ENCODE data around the gene DERA.
A peak's percentile ranks its signal among the peaks of the same experiment; 100 is the strongest.
"Not testable (repeated sequence)": the region's sequence is repeated elsewhere in the genome, so short reads cannot be mapped to it uniquely, and the experiment has no call there.

DERA gene

DNA sequence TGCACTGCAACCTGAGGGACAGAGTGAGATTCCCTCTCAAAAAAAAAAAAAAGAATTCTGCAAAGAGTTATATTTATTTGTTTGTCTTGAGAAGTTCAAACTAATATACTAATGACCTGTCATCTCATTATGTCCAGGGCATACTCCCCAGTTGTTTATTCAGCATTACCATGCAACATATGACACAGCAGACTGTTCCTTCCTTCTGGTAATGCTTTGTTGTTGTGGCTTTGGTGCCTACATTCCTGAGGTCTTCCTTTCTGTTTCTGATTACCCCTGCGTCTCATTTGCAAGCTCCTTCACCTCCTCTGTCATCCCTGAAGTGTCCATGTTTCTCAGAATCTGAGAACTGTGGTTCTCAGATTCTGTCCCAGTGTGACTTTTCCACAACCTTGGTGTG, 55.3 kb downstream of the DERA start:
- TF ChIP-seq, protein P1, sequence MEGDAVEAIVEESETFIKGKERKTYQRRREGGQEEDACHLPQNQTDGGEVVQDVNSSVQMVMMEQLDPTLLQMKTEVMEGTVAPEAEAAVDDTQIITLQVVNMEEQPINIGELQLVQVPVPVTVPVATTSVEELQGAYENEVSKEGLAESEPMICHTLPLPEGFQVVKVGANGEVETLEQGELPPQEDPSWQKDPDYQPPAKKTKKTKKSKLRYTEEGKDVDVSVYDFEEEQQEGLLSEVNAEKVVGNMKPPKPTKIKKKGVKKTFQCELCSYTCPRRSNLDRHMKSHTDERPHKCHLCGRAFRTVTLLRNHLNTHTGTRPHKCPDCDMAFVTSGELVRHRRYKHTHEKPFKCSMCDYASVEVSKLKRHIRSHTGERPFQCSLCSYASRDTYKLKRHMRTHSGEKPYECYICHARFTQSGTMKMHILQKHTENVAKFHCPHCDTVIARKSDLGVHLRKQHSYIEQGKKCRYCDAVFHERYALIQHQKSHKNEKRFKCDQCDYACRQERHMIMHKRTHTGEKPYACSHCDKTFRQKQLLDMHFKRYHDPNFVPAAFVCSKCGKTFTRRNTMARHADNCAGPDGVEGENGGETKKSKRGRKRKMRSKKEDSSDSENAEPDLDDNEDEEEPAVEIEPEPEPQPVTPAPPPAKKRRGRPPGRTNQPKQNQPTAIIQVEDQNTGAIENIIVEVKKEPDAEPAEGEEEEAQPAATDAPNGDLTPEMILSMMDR (IDR thresholded peaks at IDR 0.05; ENCODE audit: extremely low read depth, missing control alignments) = no peak
- no peak for DNase-seq (ENCODE audit: low spot score)

DNA sequence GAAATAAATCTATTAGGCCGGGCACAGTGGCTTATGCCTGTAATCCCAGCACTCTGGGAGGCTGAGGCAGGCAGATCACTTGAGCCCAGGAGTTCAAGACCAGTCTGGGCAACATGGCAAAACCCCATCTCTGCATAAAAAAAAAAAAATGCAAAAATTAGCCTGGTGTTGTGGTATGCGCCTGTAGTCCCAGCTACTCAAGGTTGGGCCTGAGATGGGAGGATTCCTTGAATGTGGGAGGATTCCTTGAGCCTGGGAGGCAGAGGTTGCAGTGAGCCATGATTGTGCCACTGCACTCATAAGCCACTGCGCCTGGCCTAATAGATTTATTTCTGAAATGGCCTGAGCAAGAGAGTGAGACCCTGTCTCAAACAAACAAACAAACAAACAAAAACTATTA, 55.9 kb downstream of the DERA start:
- DNase-seq (ENCODE audit: low spot score) = not testable (repeated sequence)

DNA sequence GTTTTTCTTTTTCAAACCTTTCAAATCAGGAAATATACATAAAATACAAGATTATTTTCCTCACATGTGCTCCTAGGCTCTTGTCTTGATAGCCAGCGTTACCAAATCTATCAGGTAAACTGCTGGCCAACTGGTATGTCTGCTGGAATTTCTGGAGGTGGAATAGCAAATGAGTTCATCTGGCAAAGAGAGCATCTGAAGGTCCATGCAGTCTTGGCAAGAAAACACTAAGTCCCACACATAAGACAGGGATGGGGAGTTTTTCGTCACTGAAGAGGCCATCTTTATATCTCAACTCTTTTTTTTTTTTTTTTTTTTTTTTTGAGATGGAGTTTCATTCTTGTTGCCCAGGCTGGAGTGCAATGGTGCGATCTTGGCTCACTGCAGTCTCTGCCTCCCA, 60.1 kb downstream of the DERA start:
- no peak for DNase-seq (ENCODE audit: low spot score)
- TF ChIP-seq, protein P1 (IDR thresholded peaks at IDR 0.05; ENCODE audit: extremely low read depth, missing control alignments) = no peak

DNA sequence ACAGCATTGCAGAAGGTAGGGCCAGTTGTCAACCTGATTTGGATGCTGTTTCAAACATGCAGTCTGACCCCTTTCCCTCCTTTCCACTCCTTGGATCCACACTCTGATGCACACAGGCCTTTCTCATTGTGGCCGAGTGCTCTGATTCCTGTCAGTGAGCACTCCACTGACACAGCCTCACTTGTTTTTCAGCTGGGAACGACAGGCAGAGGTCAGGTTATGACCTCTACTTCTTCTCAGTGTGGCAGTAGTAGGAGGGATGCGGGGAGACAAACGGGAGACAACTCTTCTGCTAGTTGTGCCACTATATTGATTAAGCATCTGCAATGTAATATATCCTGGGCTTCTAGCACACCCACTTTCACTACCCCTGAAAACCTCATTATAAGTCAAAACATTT, 61.8 kb downstream of the DERA start:
- TF ChIP-seq, protein P1 (IDR thresholded peaks at IDR 0.05; ENCODE audit: extremely low read depth, missing control alignments) = no peak
- DNase-seq (ENCODE audit: low spot score) = no peak

DNA sequence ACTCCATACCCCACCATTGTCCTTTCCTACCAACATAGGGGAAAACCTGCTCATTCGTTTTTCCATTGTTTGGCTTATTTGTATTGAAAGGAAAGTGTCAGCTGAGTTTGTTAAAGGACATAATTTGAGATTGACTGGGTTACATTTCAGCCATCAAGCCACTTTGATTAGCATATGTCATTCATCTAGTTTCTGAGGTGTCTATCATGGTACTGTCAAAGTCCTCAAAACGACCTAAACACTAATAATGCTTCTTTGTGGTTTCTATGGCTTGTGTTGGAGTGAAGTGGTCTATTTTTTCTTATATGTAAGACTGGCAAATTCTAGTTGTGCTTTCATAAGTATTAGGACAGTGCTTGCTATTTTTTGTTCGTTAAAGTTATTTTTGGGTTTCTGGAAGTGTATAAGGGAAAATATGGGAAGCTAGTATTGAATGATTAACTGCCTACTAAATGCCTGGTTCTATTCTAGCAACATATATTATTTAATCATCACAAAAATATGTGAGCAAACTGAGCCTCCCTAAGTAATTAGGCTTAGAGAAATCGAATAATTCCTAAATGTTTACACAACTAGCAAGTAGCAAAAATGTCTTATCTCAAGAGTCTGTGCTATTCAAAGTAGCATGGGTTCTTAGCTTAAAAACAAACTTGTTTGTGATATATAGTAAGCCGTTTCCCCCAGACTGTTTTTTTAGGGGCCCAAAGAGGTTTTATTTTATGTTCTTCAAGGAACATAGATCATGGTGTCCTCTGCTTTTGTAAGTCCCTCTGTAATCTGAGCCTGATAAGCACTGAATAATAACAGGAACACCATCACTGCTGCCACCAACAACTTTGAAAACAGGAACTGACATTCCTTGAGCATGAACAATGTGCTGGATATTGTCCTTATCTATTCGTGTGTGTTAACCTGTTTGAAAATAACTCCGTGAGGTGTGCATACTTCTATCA, 67.1 kb downstream of the DERA start:
- no peak for DNase-seq (ENCODE audit: low spot score)
- TF ChIP-seq, protein P1 (IDR thresholded peaks at IDR 0.05; ENCODE audit: extremely low read depth, missing control alignments) = no peak

DNA sequence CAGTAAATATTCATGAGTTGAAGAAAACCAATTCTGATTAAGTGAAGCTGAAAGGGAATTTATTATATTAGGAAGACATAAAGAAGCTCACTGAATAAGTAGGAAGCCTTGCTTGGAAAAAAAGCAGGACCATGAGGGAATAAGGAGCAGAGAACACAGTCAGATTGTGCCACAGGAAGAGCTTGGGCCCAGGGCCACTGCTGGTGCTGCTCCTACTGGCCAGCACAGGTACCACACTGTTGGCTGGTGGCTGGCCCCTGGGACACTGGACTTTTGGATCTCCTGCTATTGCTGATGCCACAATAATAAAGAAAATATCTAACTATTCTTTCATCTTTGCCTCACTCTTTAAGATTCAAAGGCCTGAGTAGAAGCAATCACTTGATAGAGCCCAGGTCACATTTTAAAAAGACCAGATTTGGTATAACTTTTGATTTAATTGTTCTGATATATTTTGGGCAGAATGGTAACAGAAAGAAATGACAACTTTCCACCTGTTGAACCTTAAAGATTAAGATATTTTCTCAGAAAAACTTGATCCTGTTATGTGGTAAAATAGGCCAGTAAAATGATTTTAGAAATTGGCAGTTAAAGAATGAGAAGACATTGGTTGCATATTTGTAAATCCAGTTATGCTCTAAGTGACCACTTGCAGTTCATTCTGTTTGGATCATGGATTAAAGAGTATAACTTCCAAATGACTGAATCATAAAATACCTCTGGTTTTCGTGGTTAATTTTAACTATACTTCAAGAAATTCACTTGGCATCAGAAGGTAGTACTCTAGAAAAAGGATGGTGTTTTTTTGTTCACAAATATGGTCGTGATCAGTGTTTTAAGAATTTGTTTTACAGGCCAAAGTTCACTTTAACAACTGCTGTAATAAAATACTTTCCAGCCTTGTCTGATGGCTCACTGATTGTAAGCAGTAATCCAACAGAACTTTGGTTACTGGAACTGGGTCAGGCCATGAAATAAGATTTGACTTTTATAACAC, 68.3 kb downstream of the DERA start:
- DNase-seq (ENCODE audit: low spot score) = peak; percentile 28
- TF ChIP-seq, protein P1 (IDR thresholded peaks at IDR 0.05; ENCODE audit: extremely low read depth, missing control alignments) = peak; percentile 28

DNA sequence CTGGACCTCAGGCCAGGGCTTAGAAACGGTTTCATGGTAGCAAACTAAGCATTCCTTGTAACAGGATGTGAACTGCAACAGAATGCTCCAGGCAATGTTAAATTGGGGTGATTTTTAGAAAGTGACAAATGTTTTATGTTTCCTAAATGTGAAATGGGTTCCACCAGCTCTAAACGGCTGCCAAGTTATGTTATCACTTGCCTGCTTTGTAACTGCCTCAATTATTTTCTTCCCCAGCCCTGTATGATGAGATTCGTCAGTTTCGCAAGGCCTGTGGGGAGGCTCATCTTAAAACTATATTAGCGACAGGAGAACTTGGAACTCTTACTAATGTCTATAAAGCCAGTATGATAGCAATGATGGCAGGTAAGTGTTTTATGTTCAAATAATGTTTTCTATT, 70.9 kb downstream of the DERA start:
- no peak for DNase-seq (ENCODE audit: low spot score)

More for the DNA sequence above, 70.9 kb downstream of the DERA start:
- TF ChIP-seq, protein P1 (IDR thresholded peaks at IDR 0.05; ENCODE audit: extremely low read depth, missing control alignments) = no peak
